SU-DHL-6 (cell line): Measurements from ENCODE around the gene SLX9.

Experiments used
- H2AFZ ChIP-seq: fragments of 200-600 bp; sonication (generic); 2 replicates; pipeline ENCODE4 v1.6.1; 2014; ENCODE audit warnings: low read depth, mild to moderate bottlenecking, moderate library complexity, mixed read lengths, antibody characterized with exemption, low read length; ENCODE audit not compliant: severe bottlenecking
- H3F3A ChIP-seq: fragments of 200-600 bp; shearing (Covaris generic); 2 replicates; pipeline ENCODE4 v1.6.0; 2016; ENCODE audit warnings: antibody characterized with exemption, mild to moderate bottlenecking; ENCODE audit not compliant: insufficient read depth
- H3K27ac ChIP-seq: fragments of 200-600 bp; sonication (generic); 2 replicates; pipeline ENCODE4 v1.5.1; 2016; ENCODE audit warnings: low read depth, mild to moderate bottlenecking, low read length, moderate library complexity, mixed read lengths
- H3K27me3 ChIP-seq: fragments of 200-600 bp; sonication (generic), shearing (Covaris generic); 2 replicates; pipeline ENCODE4 v1.6.0; 2014; ENCODE audit warnings: mild to moderate bottlenecking, low read length
- H3K36me3 ChIP-seq: fragments of 200-600 bp; sonication (generic); 2 replicates; pipeline ENCODE4 v1.6.1; 2014; ENCODE audit warnings: mild to moderate bottlenecking, low read length, mixed read lengths
- H3K4me2 ChIP-seq: fragments of 300-600, 200-600 bp; shearing (Covaris generic), sonication (generic); 2 replicates; pipeline ENCODE4 v1.6.0; 2014; ENCODE audit warnings: low read length, low read depth, mild to moderate bottlenecking; ENCODE audit not compliant: poor library complexity, severe bottlenecking
- H3K4me3 ChIP-seq: fragments of 200-600 bp; sonication (generic); 2 replicates; pipeline ENCODE4 v1.5.1; 2014; ENCODE audit warnings: antibody characterized with exemption, low read length, mild to moderate bottlenecking, mixed read lengths; ENCODE audit not compliant: insufficient read depth, poor library complexity, severe bottlenecking
- H3K79me2 ChIP-seq: fragments of 200-600 bp; sonication (generic); 2 replicates; pipeline ENCODE4 v1.6.1; 2014; ENCODE audit warnings: mild to moderate bottlenecking, low read length, moderate library complexity; ENCODE audit not compliant: insufficient read depth
- H3K9ac ChIP-seq: fragments of 200-600 bp; sonication (generic); 2 replicates; pipeline ENCODE4 v1.7.0; 2014; ENCODE audit warnings: mild to moderate bottlenecking, low read length
- H3K9me2 ChIP-seq: fragments of 200-600 bp; sonication (generic); replicated peaks from 2 replicates; pipeline ENCODE4 v1.6.1; 2014; ENCODE audit warnings: low read length; ENCODE audit not compliant: insufficient read depth
- H3K9me3 ChIP-seq: fragments of 200-600 bp; sonication (generic); 2 replicates; pipeline ENCODE4 v1.6.1; 2014; ENCODE audit warnings: low read length, mixed read lengths; ENCODE audit not compliant: insufficient read depth
- H4K20me1 ChIP-seq: fragments of 200-600 bp; sonication (generic); 2 replicates; pipeline ENCODE4 v1.6.1; 2014; ENCODE audit warnings: low read depth, mild to moderate bottlenecking, antibody characterized with exemption, low read length, moderate library complexity, mixed read lengths
- CTCF ChIP-seq: fragments of 200-600 bp; sonication (generic); IDR thresholded peaks from one replicate; pipeline ENCODE4 v1.5.1; 2017; ENCODE audit warnings: antibody characterized with exemption, mild to moderate bottlenecking, low read length, moderate library complexity; ENCODE audit not compliant: insufficient read depth, poor library complexity, severe bottlenecking
- EZH2phosphoT487 ChIP-seq: fragments of 200-600 bp; sonication (generic), shearing (Covaris generic); conservative IDR thresholded peaks from 2 replicates; pipeline ENCODE4 v1.6.1; 2018; ENCODE audit warnings: mild to moderate bottlenecking, antibody characterized with exemption, low read length, moderate library complexity, mixed read lengths

Gene SLX9

GRCh38 chr21:44998086-44998620 lies 58.3 kb downstream of the SLX9 start:
- H3K9ac ChIP-seq = no peak overlapping the region
- H3K9me2 ChIP-seq = no peaks in the 10 kb centered on the region
- H3K27me3 ChIP-seq = no peaks in the 10 kb centered on the region

GRCh38 chr21:44998621-44999427 lies 59.0 kb downstream of the SLX9 start:
- Histone ChIP-seq H3K27ac (no peak overlapping the region), H3K36me3 (no peaks in the 10 kb centered on the region), H3K27me3 (no peaks in the 10 kb centered on the region), H3K4me2 (no peak overlapping the region), H3K79me2 (no peaks in the 10 kb centered on the region), H3K4me3 (no peak overlapping the region), H3K9me3 (no peaks in the 10 kb centered on the region), H3K9me2 (no peaks in the 10 kb centered on the region), H2AFZ (no peak overlapping the region), H3K9ac (no peak overlapping the region), H3F3A (no peaks in the 10 kb centered on the region), H4K20me1 (no peaks in the 10 kb centered on the region)
- TF ChIP-seq EZH2phosphoT487 (no peak), CTCF (no peak)

More at GRCh38 chr21:44998086-44998620, 58.3 kb downstream of the SLX9 start:
- TF ChIP-seq CTCF = no peak
- no peak for TF ChIP-seq EZH2phosphoT487
- Histone ChIP-seq H4K20me1 (no peaks in the 10 kb centered on the region), H3K4me2 (no peak overlapping the region), H3K9me3 (no peaks in the 10 kb centered on the region), H3K4me3 (no peak overlapping the region), H2AFZ (no peak overlapping the region), H3K36me3 (no peaks in the 10 kb centered on the region), H3F3A (no peaks in the 10 kb centered on the region), H3K27ac (no peak overlapping the region), H3K79me2 (no peaks in the 10 kb centered on the region)

GRCh38 chr21:44999428-44999971 lies 59.7 kb downstream of the SLX9 start:
- Histone ChIP-seq H3K9me3 (no peaks in the 10 kb centered on the region), H2AFZ (no peak overlapping the region), H3K9ac (no peak overlapping the region), H3F3A (no peaks in the 10 kb centered on the region), H4K20me1 (no peaks in the 10 kb centered on the region), H3K79me2 (no peaks in the 10 kb centered on the region), H3K36me3 (no peaks in the 10 kb centered on the region), H3K27me3 (no peaks in the 10 kb centered on the region), H3K4me3 (no peak overlapping the region), H3K9me2 (no peaks in the 10 kb centered on the region), H3K27ac (no peak overlapping the region), H3K4me2 (no peak overlapping the region)
- no peak for TF ChIP-seq CTCF
- no peak for TF ChIP-seq EZH2phosphoT487
